Measurements from ENCODE around the gene HIF3A.

- no peak for TF ChIP-seq EZH2 (IDR thresholded peaks at IDR 0.05; ENCODE audit: borderline replicate concordance)
- no peak for TF ChIP-seq CTCF (IDR thresholded peaks at IDR 0.05; ENCODE audit: poor library complexity)
- no peak for TF ChIP-seq EZH2phosphoT487 (IDR thresholded peaks at IDR 0.05; ENCODE audit: low read depth, severe bottlenecking, unreplicated experiment)
Observed at GRCh38 chr19:46330319-46330918, 33.6 kb downstream of the HIF3A start.

Data from hepatocyte (in vitro differentiated cells).